ENCODE measurements around the gene PTPRN2.

GRCh38 chr7:158526531-158526930, 61.1 kb downstream of the PTPRN2 start:
- TF ChIP-seq CTCF (conservative IDR thresholded peaks at IDR 0.05) (no peak), EZH2 (IDR thresholded peaks at IDR 0.05; ENCODE audit: low read depth) (no peak)

Data from PC-9 (cell line).